SJSA1 (cell line): ENCODE results near the gene SNRNP40. TPM values are rescaled to one million over a fixed set of nuclear protein-coding genes. Genes with fewer than 3 reads are reported as not detected.
"Not testable (repeated sequence)": the region's sequence is repeated elsewhere in the genome, so short reads cannot be mapped to it uniquely, and the experiment has no call there.

Source experiments
- DNase-seq, 2 experiments: peaks; one replicate each; pipeline ENCODE4 v3.0.0-alpha.2; 2015 to 2020; ENCODE audit warnings: low spot score in 2 of 2, low read depth in 1 of 2
- H3K27ac ChIP-seq: fragments of 250-450 bp; sonication (Bioruptor Pico); 2 replicates; pipeline ENCODE4 v1.5.1; 2020; ENCODE audit warnings: mild to moderate bottlenecking, moderate library complexity
- H3K27me3 ChIP-seq: fragments of 250-450 bp; sonication (Bioruptor Pico); replicated peaks from 2 replicates; pipeline ENCODE4 v1.5.1; 2020; ENCODE audit warnings: mild to moderate bottlenecking, moderate library complexity
- H3K36me3 ChIP-seq: fragments of 250-450 bp; sonication (Bioruptor Pico); 2 replicates; pipeline ENCODE4 v1.5.1; 2020; ENCODE audit warnings: mild to moderate bottlenecking
- H3K4me1 ChIP-seq: fragments of 250-450 bp; sonication (Bioruptor Pico); replicated peaks from 2 replicates; pipeline ENCODE4 v1.6.1; 2021; ENCODE audit warnings: mild to moderate bottlenecking
- H3K4me3 ChIP-seq: fragments of 250-450 bp; sonication (Bioruptor Pico); 2 replicates; pipeline ENCODE4 v1.5.1; 2020; ENCODE audit warnings: mild to moderate bottlenecking
- H3K9me3 ChIP-seq: fragments of 250-450 bp; sonication (Bioruptor Pico); replicated peaks from 2 replicates; pipeline ENCODE4 v1.5.1; 2020; ENCODE audit warnings: mild to moderate bottlenecking
- total RNA-seq: library from RNA; depleted of rRNA; stranded (reverse); fragments of >200 nt; shearing (Covaris generic); gene quantifications from 2 replicates; pipeline ENCODE4 v1.2.3, GENCODE V29; 2014

SNRNP40 gene
- total RNA-seq, 1 experiment from 2014 or later, result 139 TPM

- DNase-seq, H3K27ac ChIP-seq, H3K9me3 ChIP-seq, H3K4me1 ChIP-seq, H3K27me3 ChIP-seq, H3K4me3 ChIP-seq: not testable (repeated sequence)
- peaks cover 80% of the 10 kb centered on the region for H3K36me3 ChIP-seq
Measured at GRCh38 chr1:31262393-31262792, 34.2 kb downstream of the SNRNP40 start.

- H3K4me1 ChIP-seq, result no peaks in the 10 kb centered on the region
- no peak overlapping the region for H3K27ac ChIP-seq
- no peak for DNase-seq
- H3K36me3 ChIP-seq, result peaks cover 80% of the 10 kb centered on the region
- no peaks in the 10 kb centered on the region; the same call in 1 of the 2 replicates for H3K9me3 ChIP-seq
- no peaks in the 10 kb centered on the region for H3K27me3 ChIP-seq
- H3K4me3 ChIP-seq, result no peak overlapping the region
Measured at GRCh38 chr1:31261916-31262315, 34.7 kb downstream of the SNRNP40 start.

- H3K27ac ChIP-seq, result no peak overlapping the region
- H3K4me1 ChIP-seq, result no peaks in the 10 kb centered on the region
- no peaks in the 10 kb centered on the region; the same call in 1 of the 2 replicates for H3K9me3 ChIP-seq
- no peaks in the 10 kb centered on the region for H3K27me3 ChIP-seq
- no peak for DNase-seq
- no peak overlapping the region for H3K4me3 ChIP-seq
- H3K36me3 ChIP-seq, result peaks cover 61% of the 10 kb centered on the region
Measured at GRCh38 chr1:31259746-31260145, 36.8 kb downstream of the SNRNP40 start.

- Histone ChIP-seq H3K4me1 (no peaks in the 10 kb centered on the region), H3K27me3 (no peaks in the 10 kb centered on the region), H3K9me3 (no peaks in the 10 kb centered on the region; the same call in 1 of the 2 replicates), H3K36me3 (peaks cover 53% of the 10 kb centered on the region), H3K27ac (no peak overlapping the region), H3K4me3 (no peak overlapping the region)
- DNase-seq, result no peak
Measured at GRCh38 chr1:31258581-31258980, 38.0 kb downstream of the SNRNP40 start.

DNA sequence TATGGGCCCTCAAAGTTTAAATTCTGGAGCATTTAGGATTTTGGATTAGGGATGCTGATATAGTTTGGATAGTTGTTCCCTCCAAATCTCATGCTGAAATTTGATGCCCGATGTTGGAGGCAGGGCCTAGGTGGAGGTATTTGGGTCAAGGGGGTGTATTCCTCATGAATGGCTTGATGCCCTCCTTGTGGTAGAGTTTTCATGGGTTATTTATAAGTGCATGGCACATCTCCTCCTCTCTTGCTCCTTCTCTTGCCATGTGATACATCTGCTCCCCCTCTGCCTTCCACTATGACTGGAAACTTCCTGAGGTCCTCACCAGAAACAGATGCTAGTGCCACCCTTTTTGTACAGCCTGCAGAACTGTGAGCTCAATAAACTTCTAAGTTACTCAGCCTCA is 39.4 kb downstream of the SNRNP40 start:
- Histone ChIP-seq H3K36me3 (peaks cover 46% of the 10 kb centered on the region), H3K27ac (no peak overlapping the region), H3K27me3 (no peaks in the 10 kb centered on the region), H3K4me1 (no peaks in the 10 kb centered on the region), H3K9me3 (no peaks in the 10 kb centered on the region; the same call in 1 of the 2 replicates), H3K4me3 (no peak overlapping the region)
- no peak for DNase-seq

DNA sequence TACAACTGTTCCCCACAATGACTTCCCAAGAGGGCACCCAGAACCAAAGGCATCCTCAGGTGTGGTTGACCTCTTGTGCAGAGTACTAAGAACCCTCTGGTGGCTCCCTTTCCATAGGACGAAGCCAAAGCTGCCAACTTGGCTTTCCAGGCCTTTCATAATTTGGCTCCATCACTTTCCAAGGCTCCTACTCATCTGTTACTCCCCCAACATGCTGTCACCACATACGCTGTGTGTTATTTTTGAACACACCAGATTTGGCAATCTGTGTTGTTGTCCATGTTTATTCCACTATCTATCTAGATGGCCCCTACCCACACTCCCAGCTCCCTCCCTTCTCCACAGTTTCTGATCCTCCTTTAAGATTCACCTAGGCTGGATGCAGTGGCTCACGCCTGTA is 46.7 kb downstream of the SNRNP40 start:
- H3K4me3 ChIP-seq, result no peak overlapping the region
- H3K27me3 ChIP-seq, result no peaks in the 10 kb centered on the region
- H3K27ac ChIP-seq, result no peak overlapping the region
- H3K9me3 ChIP-seq, result no peaks in the 10 kb centered on the region
- H3K4me1 ChIP-seq, result no peaks in the 10 kb centered on the region
- DNase-seq, result no peak
- H3K36me3 ChIP-seq, result no peaks in the 10 kb centered on the region

- H3K4me1 ChIP-seq, result no peaks in the 10 kb centered on the region
- H3K4me3 ChIP-seq, result no peak overlapping the region
- no peak overlapping the region for H3K27ac ChIP-seq
- no peaks in the 10 kb centered on the region for H3K36me3 ChIP-seq
- H3K27me3 ChIP-seq, result no peaks in the 10 kb centered on the region
- no peaks in the 10 kb centered on the region for H3K9me3 ChIP-seq
- DNase-seq, result no peak
Measured at GRCh38 chr1:31248276-31248675, 48.3 kb downstream of the SNRNP40 start.

DNA sequence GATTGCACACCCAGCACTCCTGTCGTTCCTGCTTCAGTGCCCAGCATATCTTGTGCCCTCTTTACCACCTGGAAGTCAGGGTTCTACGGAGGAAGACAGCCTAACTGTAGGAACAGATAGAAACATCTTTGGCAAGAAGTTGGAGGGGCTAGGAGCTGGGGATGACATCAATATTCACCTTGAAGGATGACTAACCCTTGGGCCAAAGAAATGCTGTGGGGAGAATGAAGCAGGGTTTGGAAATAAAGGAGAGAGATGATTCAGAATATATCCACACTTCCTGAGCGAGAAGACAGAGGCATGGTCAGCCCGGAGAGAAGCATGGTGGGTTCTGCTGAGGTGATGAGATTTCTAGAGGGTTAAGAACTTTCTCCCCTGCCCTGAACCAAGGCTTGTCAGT is 52.3 kb downstream of the SNRNP40 start:
- DNase-seq, result no peak
- Histone ChIP-seq H3K27me3 (peaks cover 18% of the 10 kb centered on the region), H3K27ac (no peak overlapping the region), H3K4me1 (peaks cover 7% of the 10 kb centered on the region), H3K9me3 (no peaks in the 10 kb centered on the region), H3K4me3 (no peak overlapping the region), H3K36me3 (no peaks in the 10 kb centered on the region)

DNA sequence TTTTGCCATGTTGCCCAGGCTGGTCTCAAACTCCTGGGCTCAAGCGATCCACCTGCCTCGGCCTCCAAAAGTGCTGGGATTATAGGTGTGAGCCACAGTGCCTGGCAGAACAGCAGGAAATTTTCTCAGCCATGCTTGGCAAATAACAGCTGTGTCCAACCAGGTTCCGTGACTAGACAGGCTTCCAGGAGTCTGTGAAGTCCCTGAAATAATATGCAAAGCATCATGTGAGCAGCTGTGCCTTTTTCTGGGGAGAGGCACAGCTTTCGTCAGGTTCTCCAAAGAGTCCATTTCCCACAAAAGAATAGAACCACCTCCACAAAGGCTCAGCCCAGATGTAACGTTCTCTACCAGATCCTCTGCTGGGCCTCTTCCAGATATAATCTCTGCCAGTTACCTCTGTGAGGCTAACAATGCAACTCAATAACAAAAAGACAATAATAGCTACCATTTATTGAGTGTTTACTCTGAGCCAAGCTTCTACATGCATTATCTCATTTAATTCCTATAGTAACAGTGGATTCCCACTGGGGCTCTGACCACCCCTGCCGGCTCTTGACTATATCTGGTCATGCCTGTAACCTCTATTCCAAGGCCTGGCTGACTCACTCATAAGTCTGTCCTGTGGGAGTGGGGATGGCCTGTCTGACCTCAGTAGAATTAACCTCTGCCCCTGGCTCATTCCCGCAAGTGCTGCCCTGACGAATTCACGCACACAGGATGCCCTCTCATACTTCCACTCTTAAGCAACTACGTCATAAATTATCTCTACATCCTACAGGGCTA is 52.9 kb downstream of the SNRNP40 start:
- H3K9me3 ChIP-seq, result 0 out of 2 replicates have a peak, but pooled peaks cover 3% of the 10 kb centered on the region

DNA sequence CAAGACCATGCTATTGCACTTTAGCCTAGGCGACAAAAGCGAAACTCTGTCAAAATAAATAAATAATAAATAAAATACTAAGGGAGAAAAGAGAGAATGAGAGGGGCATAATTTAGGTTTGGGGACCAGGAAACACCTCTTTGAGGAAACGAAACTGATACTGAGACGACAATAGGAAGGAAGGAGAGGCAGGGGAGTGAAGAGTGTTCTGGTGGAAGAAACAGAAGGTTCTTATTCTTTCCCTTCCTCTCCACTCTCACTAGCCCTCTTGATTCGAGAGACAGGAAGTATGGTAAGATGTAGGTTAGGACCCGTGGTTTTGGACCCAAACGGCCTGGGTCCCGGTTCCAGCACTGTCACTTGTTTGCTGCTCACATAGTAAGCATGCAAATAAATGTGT is 55.3 kb downstream of the SNRNP40 start:
- H3K9me3 ChIP-seq, result 0 out of 2 replicates have a peak, but pooled peaks cover 3% of the 10 kb centered on the region
- H3K27ac ChIP-seq, result no peak overlapping the region
- peaks cover 14% of the 10 kb centered on the region for H3K4me1 ChIP-seq
- H3K36me3 ChIP-seq, result no peaks in the 10 kb centered on the region
- no peak for DNase-seq
- H3K27me3 ChIP-seq, result peaks cover 45% of the 10 kb centered on the region
- no peak overlapping the region for H3K4me3 ChIP-seq

More for the DNA sequence above, 52.9 kb downstream of the SNRNP40 start:
- H3K36me3 ChIP-seq, result no peaks in the 10 kb centered on the region
- no peak for DNase-seq
- peaks cover 14% of the 10 kb centered on the region for H3K4me1 ChIP-seq
- peaks cover 25% of the 10 kb centered on the region for H3K27me3 ChIP-seq
- H3K4me3 ChIP-seq, result no peak overlapping the region
- no peak overlapping the region for H3K27ac ChIP-seq

- Histone ChIP-seq H3K9me3 (0 out of 2 replicates have a peak, but pooled peaks cover 3% of the 10 kb centered on the region), H3K27ac (no peak within 1 kb of the TSS), H3K36me3 (no peaks in the 10 kb centered on the region), H3K4me1 (peaks cover 14% of the 10 kb centered on the region), H3K4me3 (peak within 1 kb of the TSS; percentile 24), H3K27me3 (peaks cover 53% of the 10 kb centered on the region)
- no peak for DNase-seq
Measured at GRCh38 chr1:31239653-31240241, 56.8 kb downstream of the SNRNP40 start, which contains the start of gene NKAIN1. Gene NKAIN1, minus strand, starts transcription at chr1:31239887. Its CDS starts 340 bp downstream, at chr1:31239547.

DNA sequence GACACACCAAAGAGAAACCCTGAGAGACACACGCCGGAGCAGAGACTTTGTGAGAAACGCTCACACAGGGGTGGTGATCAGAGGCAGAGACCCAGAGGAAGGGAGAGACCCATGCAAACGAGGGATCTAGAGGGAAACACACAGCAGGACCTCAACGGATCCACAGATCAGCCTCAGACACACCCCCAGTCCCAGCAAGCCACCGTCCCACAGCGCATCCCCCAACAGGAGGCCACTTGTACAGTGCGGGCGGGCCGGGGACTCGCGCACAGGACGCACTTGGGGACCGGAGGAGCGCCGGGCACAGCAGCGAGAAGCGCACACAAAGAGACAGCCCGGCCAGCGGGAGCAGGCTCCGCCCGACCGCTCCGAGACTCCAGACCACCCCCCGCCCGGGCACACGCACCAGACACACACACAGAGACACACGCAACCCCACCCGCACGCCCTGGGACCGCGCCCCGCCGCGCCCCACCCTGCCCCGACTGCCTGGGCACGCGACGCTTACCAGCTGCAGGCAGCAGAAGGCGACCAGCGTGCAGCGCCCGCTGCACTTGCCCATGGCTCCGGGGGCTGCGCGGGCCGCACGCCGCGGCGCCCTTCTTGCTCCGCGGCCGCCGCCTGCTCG is 57.5 kb downstream of the SNRNP40 start:
- 0 out of 2 replicates have a peak, but pooled peaks cover 3% of the 10 kb centered on the region for H3K9me3 ChIP-seq
- peak in 1 of 2 experiments; percentile 17 for DNase-seq
- no peak overlapping the region for H3K27ac ChIP-seq
- peaks cover 14% of the 10 kb centered on the region for H3K4me1 ChIP-seq
- H3K4me3 ChIP-seq, result peak overlapping the region; percentile 24
- no peaks in the 10 kb centered on the region for H3K36me3 ChIP-seq
- peaks cover 53% of the 10 kb centered on the region for H3K27me3 ChIP-seq

DNA sequence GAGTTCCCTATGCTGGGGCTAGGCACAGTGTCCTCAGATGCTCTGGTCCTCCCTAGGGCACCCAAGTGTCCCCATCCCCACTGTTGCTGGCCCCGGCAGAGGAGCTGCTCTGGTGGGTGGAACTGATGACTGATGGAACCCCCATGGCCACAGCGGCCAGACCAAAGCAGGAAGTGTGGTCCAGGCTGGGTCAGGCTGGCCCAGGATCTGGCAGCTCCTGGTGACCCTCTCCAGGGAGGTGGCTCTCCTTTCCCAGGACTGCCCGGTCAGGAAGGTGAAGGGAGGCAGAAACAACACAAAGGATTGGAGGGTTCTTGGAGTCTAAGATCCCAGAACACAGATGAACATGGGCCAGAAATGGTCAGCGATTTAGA is 58.0 kb downstream of the SNRNP40 start:
- no peak overlapping the region for H3K4me3 ChIP-seq
- H3K27ac ChIP-seq, result no peak overlapping the region
- peaks cover 14% of the 10 kb centered on the region for H3K4me1 ChIP-seq
- H3K9me3 ChIP-seq, result 0 out of 2 replicates have a peak, but pooled peaks cover 3% of the 10 kb centered on the region
- H3K27me3 ChIP-seq, result peaks cover 53% of the 10 kb centered on the region
- H3K36me3 ChIP-seq, result no peaks in the 10 kb centered on the region
- DNase-seq, result no peak

- H3K4me1 ChIP-seq, result peaks cover 10% of the 10 kb centered on the region
- no peaks in the 10 kb centered on the region for H3K36me3 ChIP-seq
- DNase-seq, result no peak
- no peak overlapping the region for H3K4me3 ChIP-seq
- H3K9me3 ChIP-seq, result 0 out of 2 replicates have a peak, but pooled peaks cover 3% of the 10 kb centered on the region
- peaks cover 35% of the 10 kb centered on the region for H3K27me3 ChIP-seq
- H3K27ac ChIP-seq, result no peak overlapping the region
Measured at GRCh38 chr1:31234870-31235269, 61.7 kb downstream of the SNRNP40 start.
